ENCODE results near the gene RBM10. TPM values are rescaled to one million over a fixed set of nuclear protein-coding genes. Genes with fewer than 3 reads are reported as not detected.

Gene RBM10
- total RNA-seq, 1 experiment from 2014 or later, result 80.9 TPM

- ChIA-PET POLR2A (ENCODE audit: low non-redundant PET) (no interaction called here), CTCF (no interaction called here)
- intact Hi-C loops (cut with micrococcal nuclease; ENCODE audit: unreplicated experiment), result no loop called here
- TF ChIP-seq CTCF (conservative IDR thresholded peaks at IDR 0.05; ENCODE audit: low read depth, low read length), result no peak
- no peak for TF ChIP-seq EZH2 (IDR thresholded peaks at IDR 0.05; ENCODE audit: borderline replicate concordance, low read depth, low read length, poor library complexity, severe bottlenecking)
- H3K9me3 ChIP-seq (ENCODE audit: low read depth, low read length, poor library complexity, severe bottlenecking), result no peaks in the 10 kb centered on the region
- no TSS peak for BruUV-seq (replicated peaks)
- H3K4me3 ChIP-seq (ENCODE audit: low read depth, low read length, poor library complexity, severe bottlenecking), result no peak overlapping the region
- no peak for DNase-seq (ENCODE audit: low spot score)
- no peaks in the 10 kb centered on the region for H3K27me3 ChIP-seq (replicated peaks; ENCODE audit: insufficient read depth, low read depth, low read length, poor library complexity)
- no peak overlapping the region for H3K27ac ChIP-seq (ENCODE audit: low read depth, low read length, poor library complexity, severe bottlenecking)
- peaks cover 10% of the 10 kb centered on the region for H3K4me1 ChIP-seq (ENCODE audit: insufficient read depth, low read length, poor library complexity, severe bottlenecking)
- peaks cover 62% of the 10 kb centered on the region for H3K36me3 ChIP-seq (ENCODE audit: insufficient read depth, low read length, poor library complexity, severe bottlenecking)
Measured at GRCh38 chrX:47215291-47215900, 70.4 kb downstream of the RBM10 start.

- DNase-seq (ENCODE audit: low spot score), result no peak
- peaks cover 51% of the 10 kb centered on the region for H3K36me3 ChIP-seq (ENCODE audit: insufficient read depth, low read length, poor library complexity, severe bottlenecking)
- CTCF ChIA-PET, result no interaction called here
- POLR2A ChIA-PET (ENCODE audit: low non-redundant PET), result no interaction called here
- TF ChIP-seq EZH2 (IDR thresholded peaks at IDR 0.05; ENCODE audit: borderline replicate concordance, low read depth, low read length, poor library complexity, severe bottlenecking), result no peak
- no peak for TF ChIP-seq CTCF (conservative IDR thresholded peaks at IDR 0.05; ENCODE audit: low read depth, low read length)
- intact Hi-C loops (cut with micrococcal nuclease; ENCODE audit: unreplicated experiment), result no loop called here
- H3K9me3 ChIP-seq (ENCODE audit: low read depth, low read length, poor library complexity, severe bottlenecking), result no peaks in the 10 kb centered on the region
- H3K27ac ChIP-seq (ENCODE audit: low read depth, low read length, poor library complexity, severe bottlenecking), result peak overlapping the region; percentile 67
- H3K27me3 ChIP-seq (replicated peaks; ENCODE audit: insufficient read depth, low read depth, low read length, poor library complexity), result no peaks in the 10 kb centered on the region
- no TSS peak for BruUV-seq (replicated peaks)
- no peak overlapping the region for H3K4me3 ChIP-seq (ENCODE audit: low read depth, low read length, poor library complexity, severe bottlenecking)
- peaks cover 14% of the 10 kb centered on the region for H3K4me1 ChIP-seq (ENCODE audit: insufficient read depth, low read length, poor library complexity, severe bottlenecking)
Measured at GRCh38 chrX:47216393-47216925, 71.4 kb downstream of the RBM10 start.

- CTCF ChIA-PET, result interaction anchor here (1.0 to 1.3 kb wide), 2 partner anchors 167 to 306 kb away, joined by 5 read pairs; no protein-coding TSS in a partner anchor
- no peak for TF ChIP-seq EZH2 (IDR thresholded peaks at IDR 0.05; ENCODE audit: borderline replicate concordance, low read depth, low read length, poor library complexity, severe bottlenecking)
- no peak for TF ChIP-seq CTCF (conservative IDR thresholded peaks at IDR 0.05; ENCODE audit: low read depth, low read length)
- Histone ChIP-seq H3K4me1 (ENCODE audit: insufficient read depth, low read length, poor library complexity, severe bottlenecking) (peaks cover 14% of the 10 kb centered on the region), H3K4me3 (ENCODE audit: low read depth, low read length, poor library complexity, severe bottlenecking) (peak overlapping the region; percentile 24), H3K27me3 (replicated peaks; ENCODE audit: insufficient read depth, low read depth, low read length, poor library complexity) (no peaks in the 10 kb centered on the region), H3K36me3 (ENCODE audit: insufficient read depth, low read length, poor library complexity, severe bottlenecking) (peaks cover 47% of the 10 kb centered on the region), H3K9me3 (ENCODE audit: low read depth, low read length, poor library complexity, severe bottlenecking) (no peaks in the 10 kb centered on the region), H3K27ac (ENCODE audit: low read depth, low read length, poor library complexity, severe bottlenecking) (peak overlapping the region; percentile 67)
- DNase-seq (ENCODE audit: low spot score), result peak; percentile 37
- BruUV-seq (replicated peaks), result no TSS peak
- POLR2A ChIA-PET (ENCODE audit: low non-redundant PET), result interaction anchor here (1.0 kb wide), 2 partner anchors 15 to 26 kb away, joined by 3 to 4 read pairs; partner anchors contain the start of gene USP11
- intact Hi-C loops (cut with micrococcal nuclease; ENCODE audit: unreplicated experiment), result no loop called here
Measured at GRCh38 chrX:47217121-47217851, 72.3 kb downstream of the RBM10 start.

All from A673 (cell line).